Vagina (tissue), 2 donors: ENCODE data around the gene MX2. TPM values are rescaled to one million over a fixed set of nuclear protein-coding genes. Genes with fewer than 3 reads are reported as not detected.
A peak's percentile ranks its signal among the peaks of the same experiment; 100 is the strongest.

Experiments used
- DNase-seq, 2 donors: peaks; one replicate each; pipeline ENCODE4 v3.0.0-alpha.2; 2017; ENCODE audit errors: extremely low spot score in 2 of 2
- H3K27ac ChIP-seq: fragments of 200-600 bp; sonication (generic); one replicate; pipeline ENCODE4 v1.5.1; 2019
- H3K27me3 ChIP-seq: fragments of 200-600 bp; sonication (generic); one replicate; pipeline ENCODE4 v1.5.1; 2019
- H3K36me3 ChIP-seq, 2 donors: fragments of 200-600 bp; sonication (generic); one replicate each; pipeline ENCODE4 v1.5.1; 2017 to 2019
- H3K4me1 ChIP-seq: fragments of 200-600 bp; sonication (generic); one replicate; pipeline ENCODE4 v1.5.1; 2019
- H3K4me3 ChIP-seq, 2 donors: fragments of 200-600 bp; sonication (generic); 1 replicate in 1 of 2; 2 replicates in 1 of 2; pipeline ENCODE4 v1.5.1; 2016 to 2019
- H3K9me3 ChIP-seq: fragments of 200-600 bp; sonication (generic); one replicate; pipeline ENCODE4 v1.5.1; 2019
- CTCF ChIP-seq, 3 experiments: fragments of 450-650 bp in 2 of 3; fragments of 200-600 bp in 1 of 3; sonication (generic) in 1 of 3; IDR thresholded peaks; one replicate each; pipeline ENCODE4 v1.5.1; 2017 to 2019; ENCODE audit warnings: antibody characterized with exemption in 3 of 3, mild to moderate bottlenecking in 2 of 3, moderate library complexity in 2 of 3
- POLR2A ChIP-seq, 2 donors: fragments of 450-650 bp; IDR thresholded peaks; one replicate each; pipeline ENCODE4 v1.6.1; 2017; ENCODE audit warnings: antibody characterized with exemption in 2 of 2, mild to moderate bottlenecking in 2 of 2, moderate library complexity in 2 of 2
- POLR2AphosphoS5 ChIP-seq, 2 donors: sonication (generic); formaldehyde crosslinking; IDR thresholded peaks; one replicate each; pipeline ENCODE4 v1.9.0; 2017; ENCODE audit warnings: antibody characterized with exemption in 2 of 2, mild to moderate bottlenecking in 2 of 2, low read depth in 1 of 2; ENCODE audit not compliant: insufficient read depth in 1 of 2
- intact Hi-C: fragments of 100-400 bp; cut with DNase I; formaldehyde crosslinking; loops from one replicate; pipeline ENCODE4 v1.15.1; 2023
- total RNA-seq: library from RNA; depleted of rRNA; stranded (reverse); fragments of >200 nt; gene quantifications from one replicate; pipeline ENCODE4 v1.2.3, GENCODE V29; 2016

Gene MX2
- total RNA-seq, 1 donor from 2014 or later, result 13.5 TPM

GRCh38 chr21:41367945-41368734, 6.3 kb downstream of the MX2 start:
- no peak for DNase-seq
- intact Hi-C loops, result no loop called here
- Histone ChIP-seq H3K9me3 (no peaks in the 10 kb centered on the region), H3K4me1 (peaks cover 45% of the 10 kb centered on the region), H3K27ac (peak overlapping the region; percentile 80), H3K27me3 (no peaks in the 10 kb centered on the region), H3K36me3 (no peaks in the 10 kb centered on the region), H3K4me3 (no peak overlapping the region)
- TF ChIP-seq POLR2AphosphoS5 (IDR thresholded peaks at IDR 0.05; ENCODE audit: insufficient read depth in 1 of 2, low read depth in 1 of 2) (no peak), POLR2A (IDR thresholded peaks at IDR 0.05) (no peak), CTCF (IDR thresholded peaks at IDR 0.05) (no peak)

GRCh38 chr21:41368735-41369104, 6.9 kb downstream of the MX2 start:
- no peak for DNase-seq
- H3K4me3 ChIP-seq, result peak overlapping the region; percentile 14 to 39
- H3K4me1 ChIP-seq, result peaks cover 39% of the 10 kb centered on the region

DNA sequence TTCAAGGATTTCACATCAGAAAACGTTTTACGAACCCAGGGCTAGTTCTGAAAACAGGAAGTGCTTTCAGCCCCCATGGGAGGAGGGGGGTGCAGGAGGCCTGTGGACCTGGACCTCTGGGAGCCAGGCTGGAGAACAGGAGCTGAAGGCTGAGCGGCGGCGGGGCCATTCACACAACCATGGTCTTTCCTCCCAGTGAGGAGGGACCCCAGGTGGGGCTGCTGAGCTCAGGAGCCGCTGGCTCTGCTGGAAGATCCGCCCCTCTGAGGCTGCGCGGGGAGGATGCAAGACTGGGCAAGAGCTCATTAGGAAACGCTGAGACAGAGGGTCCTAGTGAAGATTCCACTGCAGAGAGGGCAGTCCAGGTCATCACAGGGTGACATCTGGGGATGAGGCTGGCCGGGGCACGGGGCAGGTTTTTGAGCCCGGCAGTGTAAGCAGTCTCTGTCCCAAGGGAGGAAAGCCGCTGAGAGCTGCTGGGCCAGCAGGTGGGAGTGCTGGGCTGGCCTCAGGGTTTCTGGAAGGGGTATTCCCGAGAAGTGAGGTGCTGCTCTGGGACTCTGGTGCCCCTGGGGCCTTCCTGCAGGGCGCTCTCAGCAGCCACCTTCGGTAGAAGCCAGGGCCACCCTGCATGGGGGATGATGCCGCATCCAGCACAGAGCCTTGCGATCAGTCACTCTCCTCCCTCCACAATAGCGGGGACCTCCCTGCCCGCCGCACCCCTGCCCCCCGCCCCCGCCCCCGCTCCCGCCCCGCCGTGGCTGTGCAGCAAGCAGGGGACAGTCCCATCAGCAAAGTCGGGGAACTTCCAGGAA, 7.5 kb downstream of the MX2 start:
- H3K9me3 ChIP-seq, result no peaks in the 10 kb centered on the region
- H3K36me3 ChIP-seq, result no peaks in the 10 kb centered on the region
- no peaks in the 10 kb centered on the region for H3K27me3 ChIP-seq
- H3K27ac ChIP-seq, result peak overlapping the region; percentile 80
- H3K4me1 ChIP-seq, result peaks cover 33% of the 10 kb centered on the region
- no peak for DNase-seq
- TF ChIP-seq POLR2A (IDR thresholded peaks at IDR 0.05), result no peak
- peak in 1 of 2 donors; percentile 44 for TF ChIP-seq POLR2AphosphoS5 (IDR thresholded peaks at IDR 0.05; ENCODE audit: insufficient read depth in 1 of 2, low read depth in 1 of 2)
- intact Hi-C loops, result no loop called here
- H3K4me3 ChIP-seq, result peak overlapping the region; percentile 14 to 39

More at GRCh38 chr21:41368735-41369104, 6.9 kb downstream of the MX2 start:
- H3K36me3 ChIP-seq, result no peaks in the 10 kb centered on the region
- H3K27ac ChIP-seq, result peak overlapping the region; percentile 80
- TF ChIP-seq CTCF (IDR thresholded peaks at IDR 0.05) (no peak), POLR2AphosphoS5 (IDR thresholded peaks at IDR 0.05; ENCODE audit: insufficient read depth in 1 of 2, low read depth in 1 of 2) (no peak), POLR2A (IDR thresholded peaks at IDR 0.05) (no peak)
- H3K27me3 ChIP-seq, result no peaks in the 10 kb centered on the region
- H3K9me3 ChIP-seq, result no peaks in the 10 kb centered on the region
- intact Hi-C loops, result no loop called here

GRCh38 chr21:41369920-41370839, 8.4 kb downstream of the MX2 start:
- TF ChIP-seq CTCF (IDR thresholded peaks at IDR 0.05) (no peak), POLR2A (IDR thresholded peaks at IDR 0.05) (no peak), POLR2AphosphoS5 (IDR thresholded peaks at IDR 0.05; ENCODE audit: insufficient read depth in 1 of 2, low read depth in 1 of 2) (no peak)
- H3K9me3 ChIP-seq, result no peaks in the 10 kb centered on the region
- intact Hi-C loops, result no loop called here
- peak overlapping the region; percentile 80 for H3K27ac ChIP-seq
- no peaks in the 10 kb centered on the region for H3K27me3 ChIP-seq
- peaks cover 25% of the 10 kb centered on the region for H3K4me1 ChIP-seq
- H3K36me3 ChIP-seq, result no peaks in the 10 kb centered on the region
- no peak for DNase-seq
- H3K4me3 ChIP-seq, result peak overlapping the region; percentile 14 to 39
